LoVo (cell line): ENCODE results near the gene VPS37C.
A peak's percentile ranks its signal among the peaks of the same experiment; 100 is the strongest.
"Not testable (repeated sequence)": the region's sequence is repeated elsewhere in the genome, so short reads cannot be mapped to it uniquely, and the experiment has no call there.

Experiments
- DNase-seq: peaks from one replicate; pipeline ENCODE4 v3.0.0-alpha.2; 2016; ENCODE audit warnings: low spot score

The VPS37C gene

GRCh38 chr11:61161190-61162091 lies at the start of gene VPS37C:
VPS37C (minus strand) TSS chr11:61161426; CDS start chr11:61138829, 22,597 bp downstream.
- peak; percentile 88 for DNase-seq

GRCh38 chr11:61210629-61211028 lies 49.4 kb upstream of the VPS37C start:
- not testable (repeated sequence) for DNase-seq

- DNase-seq = not testable (repeated sequence)
Measured at GRCh38 chr11:61207636-61208310, 46.5 kb upstream of the VPS37C start.

- DNase-seq = not testable (repeated sequence)
Measured at GRCh38 chr11:61204502-61205059, 43.4 kb upstream of the VPS37C start.

GRCh38 chr11:61203873-61204272 lies 42.6 kb upstream of the VPS37C start:
- not testable (repeated sequence) for DNase-seq

GRCh38 chr11:61202950-61203746 lies 41.9 kb upstream of the VPS37C start, which contains the start of gene PGA3:
PGA3 (plus strand) TSS chr11:61203515; CDS start chr11:61203565, 50 bp downstream.
- not testable (repeated sequence) for DNase-seq

GRCh38 chr11:61201476-61201875 lies 40.2 kb upstream of the VPS37C start:
- DNase-seq = no peak

GRCh38 chr11:61198948-61199523 lies 37.8 kb upstream of the VPS37C start:
- DNase-seq = no peak

- no peak for DNase-seq
Measured at GRCh38 chr11:61198361-61198760, 37.1 kb upstream of the VPS37C start.

GRCh38 chr11:61195719-61196118 lies 34.5 kb upstream of the VPS37C start:
- no peak for DNase-seq

- DNase-seq = no peak
Measured at GRCh38 chr11:61194981-61195695, 33.9 kb upstream of the VPS37C start.

GRCh38 chr11:61194169-61194671 lies 33.0 kb upstream of the VPS37C start:
- DNase-seq = no peak

GRCh38 chr11:61193596-61193995 lies 32.4 kb upstream of the VPS37C start:
- no peak for DNase-seq

- DNase-seq = no peak
Measured at GRCh38 chr11:61189933-61190332, 28.7 kb upstream of the VPS37C start.

GRCh38 chr11:61187505-61188130 lies 26.4 kb upstream of the VPS37C start:
- peak; percentile 67 for DNase-seq

GRCh38 chr11:61186504-61186903 lies 25.3 kb upstream of the VPS37C start:
- DNase-seq = no peak

GRCh38 chr11:61183645-61184044 lies 22.4 kb upstream of the VPS37C start:
- DNase-seq = no peak

- no peak for DNase-seq
Measured at GRCh38 chr11:61181489-61181888, 20.3 kb upstream of the VPS37C start.

GRCh38 chr11:61180205-61180604 lies 19.0 kb upstream of the VPS37C start:
- not testable (repeated sequence) for DNase-seq

GRCh38 chr11:61176446-61176845 lies 15.2 kb upstream of the VPS37C start:
- DNase-seq = no peak
